Liver (tissue), 9 donors: ENCODE data around the gene CHRM2. TPM values are rescaled to one million over a fixed set of nuclear protein-coding genes. Genes with fewer than 3 reads are reported as not detected.

Source experiments
- DNase-seq: peaks from one replicate; pipeline ENCODE4 v3.0.0-alpha.2; 2017; ENCODE audit warnings: low spot score
- H3K27ac ChIP-seq, 2 donors: one replicate each; pipeline ENCODE4 v1.7.0; 2013; ENCODE audit warnings: inconsistent platforms in 2 of 2, low read length in 2 of 2, control low read depth in 1 of 2, low read depth in 1 of 2, mild to moderate bottlenecking in 1 of 2
- H3K27me3 ChIP-seq, 4 donors: one replicate each; pipeline versions ENCODE4 v1.6.1 to v1.7.0; 2013; ENCODE audit warnings: low read length in 3 of 4, inconsistent platforms in 1 of 4, mild to moderate bottlenecking in 1 of 4, moderate library complexity in 1 of 4; ENCODE audit not compliant: control insufficient read depth in 4 of 4, insufficient read depth in 4 of 4
- H3K36me3 ChIP-seq, 4 donors: one replicate each; pipeline versions ENCODE4 v1.6.1 to v1.7.0; 2013; ENCODE audit warnings: low read length in 3 of 4, mild to moderate bottlenecking in 3 of 4, low read depth in 1 of 4, moderate library complexity in 1 of 4; ENCODE audit not compliant: control insufficient read depth in 4 of 4, insufficient read depth in 3 of 4
- H3K4me1 ChIP-seq, 4 donors: one replicate each; pipeline versions ENCODE4 v1.6.1 to v1.7.0; 2013; ENCODE audit warnings: low read length in 3 of 4, mild to moderate bottlenecking in 3 of 4, moderate library complexity in 1 of 4; ENCODE audit not compliant: control insufficient read depth in 4 of 4, insufficient read depth in 4 of 4
- H3K4me3 ChIP-seq, 3 donors: one replicate each; pipeline versions ENCODE4 v1.6.1 to v1.7.0; 2013; ENCODE audit warnings: low read length in 3 of 3, control low read depth in 1 of 3, low read depth in 1 of 3, mild to moderate bottlenecking in 1 of 3
- H3K9ac ChIP-seq, 2 donors: one replicate each; pipeline ENCODE4 v1.7.0; 2013; ENCODE audit warnings: low read length in 2 of 2, mild to moderate bottlenecking in 2 of 2, moderate library complexity in 2 of 2, control low read depth in 1 of 2, low read depth in 1 of 2
- H3K9me3 ChIP-seq, 4 donors: one replicate each; pipeline versions ENCODE4 v1.6.1 to v1.7.0; 2013; ENCODE audit warnings: low read length in 3 of 4; ENCODE audit not compliant: control insufficient read depth in 4 of 4
- ATF3 ChIP-seq: IDR thresholded peaks from 2 replicates; pipeline ENCODE4 v1.6.1; 2016; ENCODE audit warnings: antibody characterized with exemption
- CTCF ChIP-seq: fragments of 150-350 bp; IDR thresholded peaks from 2 replicates; pipeline ENCODE4 v1.5.1; 2017; ENCODE audit warnings: improper control_type of control experiment, low read depth, low read length; ENCODE audit not compliant: missing input control
- EGR1 ChIP-seq, 2 donors: IDR thresholded peaks; 2 replicates each; pipeline ENCODE4 v1.6.1; 2016 to 2018; ENCODE audit warnings: antibody characterized with exemption in 2 of 2, low read depth in 2 of 2
- FOXA1 ChIP-seq: IDR thresholded peaks from 2 replicates; pipeline ENCODE4 v1.6.1; 2016; ENCODE audit warnings: antibody characterized with exemption
- FOXA2 ChIP-seq: IDR thresholded peaks from 2 replicates; pipeline ENCODE4 v1.6.1; 2016; ENCODE audit warnings: antibody characterized with exemption
- GABPA ChIP-seq, 2 donors: IDR thresholded peaks in 1 of 2; conservative IDR thresholded peaks in 1 of 2; 2 replicates each; pipeline ENCODE4 v1.6.1; 2016; ENCODE audit warnings: antibody characterized with exemption in 2 of 2, mild to moderate bottlenecking in 1 of 2, moderate library complexity in 1 of 2
- JUND ChIP-seq, 2 donors: IDR thresholded peaks; 2 replicates each; pipeline ENCODE4 v1.6.1; 2016; ENCODE audit warnings: antibody characterized with exemption in 2 of 2
- NR2F2 ChIP-seq: IDR thresholded peaks from 2 replicates; pipeline ENCODE4 v1.6.1; 2016; ENCODE audit warnings: antibody characterized with exemption
- RAD21 ChIP-seq, 2 donors: IDR thresholded peaks; 2 replicates each; pipeline ENCODE4 v1.6.1; 2016; ENCODE audit warnings: antibody characterized with exemption in 2 of 2, mild to moderate bottlenecking in 2 of 2
- REST ChIP-seq: IDR thresholded peaks from 2 replicates; pipeline ENCODE4 v1.6.1; 2016; ENCODE audit warnings: antibody characterized with exemption, mild to moderate bottlenecking
- RXRA ChIP-seq, 2 donors: IDR thresholded peaks; 2 replicates each; pipeline ENCODE4 v1.6.1; 2017 to 2018; ENCODE audit warnings: antibody characterized with exemption in 2 of 2, mild to moderate bottlenecking in 1 of 2
- SP1 ChIP-seq: IDR thresholded peaks from 2 replicates; pipeline ENCODE4 v1.6.1; 2018; ENCODE audit warnings: antibody characterized with exemption, mild to moderate bottlenecking
- TAF1 ChIP-seq: conservative IDR thresholded peaks from 2 replicates; pipeline ENCODE4 v1.6.1; 2016; ENCODE audit warnings: antibody characterized with exemption, mild to moderate bottlenecking
- WGBS: extraction: QIAGEN DNeasy Blood & Tissue Kit; methylation state at CpG from one replicate; pipeline ENCODE4 v1.1.7; 2013; 5-methylcytosine and 5-hydroxymethylcytosine counted together
- polyA plus RNA-seq, 2 donors: library from polyadenylated mRNA; stranded (reverse) in 1 of 2; unstranded in 1 of 2; fragments of 200-250 nt in 1 of 2; fragments of >200 nt in 1 of 2; fragmentation: Nextera tagmentation in 1 of 2; extraction: Ambion mirVana in 1 of 2; gene quantifications; one replicate each; pipeline versions ENCODE4 v1.2.1 to v1.2.3, GENCODE V29; 2013 to 2015
- total RNA-seq, 2 donors: library from RNA; depleted of rRNA; stranded (reverse); fragments of >200 nt; gene quantifications; one replicate each; pipeline ENCODE4 v1.2.3, GENCODE V29; 2014
- TF ChIP-seq, protein P1 (sequence below): IDR thresholded peaks from 2 replicates; pipeline ENCODE4 v1.6.1; 2016; ENCODE audit warnings: antibody characterized with exemption
- TF ChIP-seq, protein P2 (sequence below): IDR thresholded peaks from 2 replicates; pipeline ENCODE4 v1.6.1; 2016; ENCODE audit warnings: antibody characterized with exemption
- donor health status: healthy.
- donor health status: healthy.
- donor health status: healthy.
- donor health status: healthy.
- donor health status: healthy.

The CHRM2 gene
- total and polyA plus RNA-seq, 4 donors: 0.08 to 1.2 (median 0.30) TPM

DNA sequence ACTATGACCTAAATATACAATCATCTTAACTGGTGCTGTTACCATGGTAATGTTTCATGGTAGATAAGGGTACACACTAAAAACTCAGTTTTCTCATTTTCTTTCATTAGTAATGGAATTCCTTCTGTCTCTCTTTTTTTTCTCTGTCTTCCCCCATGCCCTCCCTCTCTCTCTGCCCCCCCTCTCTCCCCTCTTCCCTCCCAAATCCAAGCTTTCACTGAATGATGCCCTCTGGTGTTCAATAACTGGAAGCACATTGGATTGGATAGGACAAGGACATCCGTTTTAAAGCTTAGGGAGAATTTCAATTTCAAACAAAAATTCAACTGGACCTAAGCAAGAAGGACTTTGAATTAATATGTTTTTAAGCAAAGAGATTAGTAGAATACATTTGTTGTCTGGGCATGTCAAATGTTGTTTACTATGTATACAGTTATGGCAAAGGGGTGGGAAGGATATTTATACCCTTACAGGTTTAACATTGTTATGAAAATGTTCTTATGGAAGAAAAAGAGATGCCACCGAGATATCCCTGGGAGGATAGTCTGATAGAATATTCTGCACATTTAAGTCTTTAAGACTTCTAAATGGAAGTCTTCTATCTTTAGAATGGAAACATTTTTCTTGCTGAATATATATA, 6.1 kb downstream of the CHRM2 start:
- Histone ChIP-seq H3K4me1 (peaks cover 0 to 12% (median 2%) of the 10 kb centered on the region in 4 donors), H3K27me3 (peaks cover 0 to 9% (median 6%) of the 10 kb centered on the region in 4 donors), H3K9me3 (no peaks in the 10 kb centered on the region), H3K36me3 (no peaks in the 10 kb centered on the region), H3K4me3 (no peak overlapping the region), H3K27ac (no peak overlapping the region), H3K9ac (no peak overlapping the region)
- WGBS: 30% methylated on average over 2 of the region's 2 CpGs
- TF ChIP-seq FOXA2: no peak
- TF ChIP-seq FOXA1: no peak
- peak in 1 of 2 donors; percentile 42 for TF ChIP-seq RAD21 (IDR thresholded peaks at IDR 0.05)
- DNase-seq: no peak

DNA sequence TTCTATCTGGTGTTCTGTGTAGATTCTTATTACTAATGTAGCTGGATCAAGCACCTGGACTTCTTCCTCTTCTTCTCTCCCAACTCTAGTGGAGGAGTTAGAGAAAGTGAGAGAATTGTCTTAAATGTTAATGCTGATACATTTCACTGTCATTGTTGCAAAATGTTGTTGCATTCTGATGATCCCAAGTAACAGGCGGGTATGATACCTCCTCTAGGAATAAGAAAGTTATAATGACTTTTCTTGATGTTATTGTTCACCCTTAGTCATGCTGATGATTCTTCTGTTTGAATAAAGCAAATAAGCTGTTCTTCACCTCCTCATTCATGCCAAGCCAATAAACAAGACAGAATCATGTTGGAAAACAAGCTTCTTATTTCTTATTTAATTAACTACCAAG, 9.1 kb downstream of the CHRM2 start:
- no peak for DNase-seq
- H3K36me3 ChIP-seq: no peaks in the 10 kb centered on the region
- no peaks in the 10 kb centered on the region for H3K4me1 ChIP-seq
- no peak overlapping the region for H3K27ac ChIP-seq
- no peak overlapping the region for H3K4me3 ChIP-seq
- no peaks in the 10 kb centered on the region for H3K9me3 ChIP-seq
- H3K9ac ChIP-seq: no peak overlapping the region
- peaks cover 0 to 7% (median 2%) of the 10 kb centered on the region in 4 donors for H3K27me3 ChIP-seq
- WGBS: 84% methylated on average over 1 of the region's 1 CpG
- TF ChIP-seq NR2F2: no peak

DNA sequence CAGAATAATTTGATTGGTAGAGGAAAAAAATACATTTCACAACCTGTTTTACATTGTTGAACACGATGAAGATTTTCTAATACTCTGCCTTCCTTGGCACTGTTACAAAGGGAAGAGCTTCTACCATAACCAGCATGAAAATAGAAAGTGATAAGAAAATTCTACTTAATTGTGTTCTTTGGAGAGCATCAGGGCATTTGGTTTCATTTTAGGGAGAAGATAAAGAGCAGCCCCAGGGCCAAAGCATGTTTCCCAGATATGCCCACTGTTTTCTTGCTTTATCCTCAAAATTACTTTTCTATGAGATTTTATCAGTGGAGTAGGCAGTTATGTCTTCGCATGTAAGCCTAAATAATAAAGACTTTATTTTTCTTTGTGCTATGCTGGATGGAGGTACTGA, 9.5 kb downstream of the CHRM2 start:
- WGBS: 50% methylated on average over 2 of the region's 2 CpGs
- H3K36me3 ChIP-seq: no peaks in the 10 kb centered on the region
- TF ChIP-seq FOXA2 (no peak), TAF1 (no peak), REST (no peak), RXRA (IDR thresholded peaks at IDR 0.05) (no peak)
- no peaks in the 10 kb centered on the region for H3K4me1 ChIP-seq
- no peak overlapping the region for H3K9ac ChIP-seq
- no peak overlapping the region for H3K27ac ChIP-seq
- no peaks in the 10 kb centered on the region for H3K9me3 ChIP-seq
- H3K27me3 ChIP-seq: peaks cover 0 to 7% (median 1%) of the 10 kb centered on the region in 4 donors
- DNase-seq: no peak
- H3K4me3 ChIP-seq: no peak overlapping the region

- no peaks in the 10 kb centered on the region for H3K27me3 ChIP-seq
- H3K9ac ChIP-seq: no peak overlapping the region
- 45% methylated on average over 1 of the region's 1 CpG for WGBS
- no peak overlapping the region for H3K4me3 ChIP-seq
- DNase-seq: no peak
- no peak overlapping the region for H3K27ac ChIP-seq
- no peaks in the 10 kb centered on the region for H3K36me3 ChIP-seq
- no peaks in the 10 kb centered on the region for H3K9me3 ChIP-seq
- H3K4me1 ChIP-seq: no peaks in the 10 kb centered on the region
- TF ChIP-seq FOXA2: no peak
- TF ChIP-seq CTCF: no peak
- no peak for TF ChIP-seq TAF1
- no peak for TF ChIP-seq FOXA1
- TF ChIP-seq, protein P1, sequence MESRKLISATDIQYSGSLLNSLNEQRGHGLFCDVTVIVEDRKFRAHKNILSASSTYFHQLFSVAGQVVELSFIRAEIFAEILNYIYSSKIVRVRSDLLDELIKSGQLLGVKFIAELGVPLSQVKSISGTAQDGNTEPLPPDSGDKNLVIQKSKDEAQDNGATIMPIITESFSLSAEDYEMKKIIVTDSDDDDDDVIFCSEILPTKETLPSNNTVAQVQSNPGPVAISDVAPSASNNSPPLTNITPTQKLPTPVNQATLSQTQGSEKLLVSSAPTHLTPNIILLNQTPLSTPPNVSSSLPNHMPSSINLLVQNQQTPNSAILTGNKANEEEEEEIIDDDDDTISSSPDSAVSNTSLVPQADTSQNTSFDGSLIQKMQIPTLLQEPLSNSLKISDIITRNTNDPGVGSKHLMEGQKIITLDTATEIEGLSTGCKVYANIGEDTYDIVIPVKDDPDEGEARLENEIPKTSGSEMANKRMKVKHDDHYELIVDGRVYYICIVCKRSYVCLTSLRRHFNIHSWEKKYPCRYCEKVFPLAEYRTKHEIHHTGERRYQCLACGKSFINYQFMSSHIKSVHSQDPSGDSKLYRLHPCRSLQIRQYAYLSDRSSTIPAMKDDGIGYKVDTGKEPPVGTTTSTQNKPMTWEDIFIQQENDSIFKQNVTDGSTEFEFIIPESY: no peak
- no peak for TF ChIP-seq ATF3
- TF ChIP-seq EGR1 (IDR thresholded peaks at IDR 0.05; ENCODE audit: low read depth in 2 of 2): no peak
- no peak for TF ChIP-seq SP1
- TF ChIP-seq, protein P2, sequence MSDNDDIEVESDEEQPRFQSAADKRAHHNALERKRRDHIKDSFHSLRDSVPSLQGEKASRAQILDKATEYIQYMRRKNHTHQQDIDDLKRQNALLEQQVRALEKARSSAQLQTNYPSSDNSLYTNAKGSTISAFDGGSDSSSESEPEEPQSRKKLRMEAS: no peak
- no peak for TF ChIP-seq RAD21 (IDR thresholded peaks at IDR 0.05)
- no peak for TF ChIP-seq JUND (IDR thresholded peaks at IDR 0.05)
- TF ChIP-seq GABPA (IDR thresholded peaks at IDR 0.05 in 1 of 2, conservative IDR thresholded peaks at IDR 0.05 in 1 of 2): no peak
Measured at GRCh38 chr7:136878878-136879277, 10.4 kb downstream of the CHRM2 start.
